ENCODE data around the gene LMAN2. TPM values are rescaled to one million over a fixed set of nuclear protein-coding genes. Genes with fewer than 3 reads are reported as not detected.

Gene LMAN2
- polyA plus RNA-seq, 4 donors, result 73.6 to 304 (median 158) TPM

- FAIRE-seq (no peak), DNase-seq (no peak)
- 78 to 83% (median 81%) methylated on average over 15 of the region's 15 CpGs for WGBS, 3 donors
- Histone ChIP-seq H3K36me3 (ENCODE audit: control insufficient read depth in 3 of 3, insufficient read depth in 2 of 3, low read depth in 1 of 3, low read length in 3 of 3) (peaks cover 20 to 97% (median 28%) of the 10 kb centered on the region in 3 donors), H3K27me3 (ENCODE audit: control insufficient read depth in 3 of 3, insufficient read depth in 3 of 3, low read length in 3 of 3) (no peaks in the 10 kb centered on the region), H3K9me3 (ENCODE audit: control insufficient read depth in 2 of 2, insufficient read depth in 1 of 2, low read depth in 1 of 2, low read length in 1 of 2) (no peaks in the 10 kb centered on the region), H3K4me1 (ENCODE audit: control insufficient read depth in 3 of 3, insufficient read depth in 2 of 3, low read depth in 1 of 3, low read length in 2 of 3) (no peaks in the 10 kb centered on the region), H3K27ac (ENCODE audit: low read depth in 1 of 3, low read length in 2 of 3) (no peak overlapping the region), H3K4me3 (ENCODE audit: low read depth in 1 of 3, low read length in 3 of 3) (no peak overlapping the region)
Measured at GRCh38 chr5:177334155-177334551, 17.3 kb downstream of the LMAN2 start.

- DNase-seq, result no peak
- H3K36me3 ChIP-seq (ENCODE audit: control insufficient read depth in 3 of 3, insufficient read depth in 2 of 3, low read depth in 1 of 3, low read length in 3 of 3), result peaks cover 20 to 95% (median 28%) of the 10 kb centered on the region in 3 donors
- no peaks in the 10 kb centered on the region for H3K27me3 ChIP-seq (ENCODE audit: control insufficient read depth in 3 of 3, insufficient read depth in 3 of 3, low read length in 3 of 3)
- no peak for FAIRE-seq
- no peak overlapping the region for H3K4me3 ChIP-seq (ENCODE audit: low read depth in 1 of 3, low read length in 3 of 3)
- H3K27ac ChIP-seq (ENCODE audit: low read depth in 1 of 3, low read length in 2 of 3), result no peak overlapping the region
- H3K9me3 ChIP-seq (ENCODE audit: control insufficient read depth in 2 of 2, insufficient read depth in 1 of 2, low read depth in 1 of 2, low read length in 1 of 2), result no peaks in the 10 kb centered on the region
- WGBS, 3 donors, result 92% methylated on average over 16 of the region's 16 CpGs
- H3K4me1 ChIP-seq (ENCODE audit: control insufficient read depth in 3 of 3, insufficient read depth in 2 of 3, low read depth in 1 of 3, low read length in 2 of 3), result no peaks in the 10 kb centered on the region
Measured at GRCh38 chr5:177333420-177334154, 17.9 kb downstream of the LMAN2 start.

GRCh38 chr5:177332896-177333260 lies 18.6 kb downstream of the LMAN2 start:
- 86 to 94% (median 91%) methylated on average over 13 of the region's 13 CpGs for WGBS, 3 donors
- Histone ChIP-seq H3K4me1 (ENCODE audit: control insufficient read depth in 3 of 3, insufficient read depth in 2 of 3, low read depth in 1 of 3, low read length in 2 of 3) (peaks cover 0 to 6% (median 0%) of the 10 kb centered on the region in 3 donors), H3K4me3 (ENCODE audit: low read depth in 1 of 3, low read length in 3 of 3) (no peak overlapping the region), H3K9me3 (ENCODE audit: control insufficient read depth in 2 of 2, insufficient read depth in 1 of 2, low read depth in 1 of 2, low read length in 1 of 2) (no peaks in the 10 kb centered on the region), H3K27ac (ENCODE audit: low read depth in 1 of 3, low read length in 2 of 3) (no peak overlapping the region), H3K36me3 (ENCODE audit: control insufficient read depth in 3 of 3, insufficient read depth in 2 of 3, low read depth in 1 of 3, low read length in 3 of 3) (peaks cover 20 to 94% (median 23%) of the 10 kb centered on the region in 3 donors), H3K27me3 (ENCODE audit: control insufficient read depth in 3 of 3, insufficient read depth in 3 of 3, low read length in 3 of 3) (no peaks in the 10 kb centered on the region)
- DNase-seq (no peak), FAIRE-seq (no peak)

- Histone ChIP-seq H3K27me3 (ENCODE audit: control insufficient read depth in 3 of 3, insufficient read depth in 3 of 3, low read length in 3 of 3) (no peaks in the 10 kb centered on the region), H3K4me1 (ENCODE audit: control insufficient read depth in 3 of 3, insufficient read depth in 2 of 3, low read depth in 1 of 3, low read length in 2 of 3) (peaks cover 0 to 10% (median 0%) of the 10 kb centered on the region in 3 donors), H3K27ac (ENCODE audit: low read depth in 1 of 3, low read length in 2 of 3) (no peak overlapping the region), H3K36me3 (ENCODE audit: control insufficient read depth in 3 of 3, insufficient read depth in 2 of 3, low read depth in 1 of 3, low read length in 3 of 3) (peaks cover 14 to 87% (median 18%) of the 10 kb centered on the region in 3 donors), H3K4me3 (ENCODE audit: low read depth in 1 of 3, low read length in 3 of 3) (no peak overlapping the region), H3K9me3 (ENCODE audit: control insufficient read depth in 2 of 2, insufficient read depth in 1 of 2, low read depth in 1 of 2, low read length in 1 of 2) (no peaks in the 10 kb centered on the region)
- 83 to 90% (median 90%) methylated on average over 33 to 35 of the region's 35 CpGs for WGBS, 3 donors
- FAIRE-seq (no peak), DNase-seq (no peak)
Measured at GRCh38 chr5:177332031-177332895, 19.2 kb downstream of the LMAN2 start.

- Histone ChIP-seq H3K36me3 (ENCODE audit: control insufficient read depth in 3 of 3, insufficient read depth in 2 of 3, low read depth in 1 of 3, low read length in 3 of 3) (peaks cover 10 to 77% (median 15%) of the 10 kb centered on the region in 3 donors), H3K27ac (ENCODE audit: low read depth in 1 of 3, low read length in 2 of 3) (no peak overlapping the region), H3K4me3 (ENCODE audit: low read depth in 1 of 3, low read length in 3 of 3) (no peak overlapping the region), H3K9me3 (ENCODE audit: control insufficient read depth in 2 of 2, insufficient read depth in 1 of 2, low read depth in 1 of 2, low read length in 1 of 2) (no peaks in the 10 kb centered on the region), H3K27me3 (ENCODE audit: control insufficient read depth in 3 of 3, insufficient read depth in 3 of 3, low read length in 3 of 3) (no peaks in the 10 kb centered on the region), H3K4me1 (ENCODE audit: control insufficient read depth in 3 of 3, insufficient read depth in 2 of 3, low read depth in 1 of 3, low read length in 2 of 3) (peaks cover 0 to 10% (median 0%) of the 10 kb centered on the region in 3 donors)
- no peak for FAIRE-seq
- 78 to 84% (median 83%) methylated on average over 24 to 27 of the region's 27 CpGs for WGBS, 3 donors
- no peak for DNase-seq
Measured at GRCh38 chr5:177330991-177331842, 20.3 kb downstream of the LMAN2 start.

GRCh38 chr5:177329883-177330282 lies 21.6 kb downstream of the LMAN2 start:
- no peaks in the 10 kb centered on the region for H3K27me3 ChIP-seq (ENCODE audit: control insufficient read depth in 3 of 3, insufficient read depth in 3 of 3, low read length in 3 of 3)
- H3K4me1 ChIP-seq (ENCODE audit: control insufficient read depth in 3 of 3, insufficient read depth in 2 of 3, low read depth in 1 of 3, low read length in 2 of 3), result peaks cover 0 to 20% (median 0%) of the 10 kb centered on the region in 3 donors
- H3K27ac ChIP-seq (ENCODE audit: low read depth in 1 of 3, low read length in 2 of 3), result no peak overlapping the region
- WGBS, 3 donors, result 83 to 86% (median 83%) methylated on average over 6 of the region's 6 CpGs
- H3K9me3 ChIP-seq (ENCODE audit: control insufficient read depth in 2 of 2, insufficient read depth in 1 of 2, low read depth in 1 of 2, low read length in 1 of 2), result no peaks in the 10 kb centered on the region
- H3K4me3 ChIP-seq (ENCODE audit: low read depth in 1 of 3, low read length in 3 of 3), result no peak overlapping the region
- DNase-seq (no peak), FAIRE-seq (no peak)
- peaks cover 7 to 64% (median 15%) of the 10 kb centered on the region in 3 donors for H3K36me3 ChIP-seq (ENCODE audit: control insufficient read depth in 3 of 3, insufficient read depth in 2 of 3, low read depth in 1 of 3, low read length in 3 of 3)

GRCh38 chr5:177328545-177329231 lies 22.8 kb downstream of the LMAN2 start:
- 87 to 93% (median 93%) methylated on average over 19 of the region's 19 CpGs for WGBS, 3 donors
- no peaks in the 10 kb centered on the region for H3K27me3 ChIP-seq (ENCODE audit: control insufficient read depth in 3 of 3, insufficient read depth in 3 of 3, low read length in 3 of 3)
- peaks cover 0 to 21% (median 0%) of the 10 kb centered on the region in 3 donors for H3K4me1 ChIP-seq (ENCODE audit: control insufficient read depth in 3 of 3, insufficient read depth in 2 of 3, low read depth in 1 of 3, low read length in 2 of 3)
- no peak for DNase-seq
- peaks cover 4 to 54% (median 9%) of the 10 kb centered on the region in 3 donors for H3K36me3 ChIP-seq (ENCODE audit: control insufficient read depth in 3 of 3, insufficient read depth in 2 of 3, low read depth in 1 of 3, low read length in 3 of 3)
- no peaks in the 10 kb centered on the region for H3K9me3 ChIP-seq (ENCODE audit: control insufficient read depth in 2 of 2, insufficient read depth in 1 of 2, low read depth in 1 of 2, low read length in 1 of 2)
- no peak overlapping the region for H3K4me3 ChIP-seq (ENCODE audit: low read depth in 1 of 3, low read length in 3 of 3)
- no peak for FAIRE-seq
- H3K27ac ChIP-seq (ENCODE audit: low read depth in 1 of 3, low read length in 2 of 3), result no peak overlapping the region

Data from small intestine (tissue), 7 donors.